ENCODE measurements around the gene CKS1B.

CKS1B gene

GRCh38 chr1:154974102-154974807 lies at the start of gene CKS1B:
Gene CKS1B, plus strand, starts transcription at chr1:154974681. Its CDS starts 65 bp downstream, at chr1:154974746.
- peaks cover 0 to 7% of the 10 kb centered on the region in 2 donors for H3K36me3 ChIP-seq (ENCODE audit: control insufficient read depth in 2 of 2, insufficient read depth in 2 of 2, low read length in 2 of 2)
- peak within 1 kb of the TSS; percentile 92 to 99 for H3K9ac ChIP-seq (ENCODE audit: low read length in 2 of 2)
- H3K4me3 ChIP-seq (ENCODE audit: low read length in 2 of 2), result peak within 1 kb of the TSS; percentile 78 to 86
- H3K9me3 ChIP-seq (ENCODE audit: control insufficient read depth in 2 of 2, low read length in 2 of 2), result no peaks in the 10 kb centered on the region
- peaks cover 51% of the 10 kb centered on the region for H3K4me1 ChIP-seq (ENCODE audit: control insufficient read depth, insufficient read depth, low read length)
- H3K27ac ChIP-seq (ENCODE audit: low read length), result peak within 1 kb of the TSS; percentile 99
- H3K27me3 ChIP-seq (ENCODE audit: control insufficient read depth in 1 of 2, insufficient read depth in 2 of 2, low read length in 2 of 2), result no peaks in the 10 kb centered on the region

GRCh38 chr1:154925335-154926170 lies 48.9 kb upstream of the CKS1B start:
- no peak overlapping the region for H3K9ac ChIP-seq (ENCODE audit: low read length in 2 of 2)
- H3K36me3 ChIP-seq (ENCODE audit: control insufficient read depth in 2 of 2, insufficient read depth in 2 of 2, low read length in 2 of 2), result peaks cover 51 to 56% of the 10 kb centered on the region in 2 donors
- no peaks in the 10 kb centered on the region for H3K27me3 ChIP-seq (ENCODE audit: control insufficient read depth in 1 of 2, insufficient read depth in 2 of 2, low read length in 2 of 2)
- H3K4me3 ChIP-seq (ENCODE audit: low read length in 2 of 2), result no peak overlapping the region
- no peak overlapping the region for H3K27ac ChIP-seq (ENCODE audit: low read length)
- no peaks in the 10 kb centered on the region for H3K4me1 ChIP-seq (ENCODE audit: control insufficient read depth, insufficient read depth, low read length)
- no peaks in the 10 kb centered on the region for H3K9me3 ChIP-seq (ENCODE audit: control insufficient read depth in 2 of 2, low read length in 2 of 2)

GRCh38 chr1:154926201-154926600 lies 48.3 kb upstream of the CKS1B start:
- Histone ChIP-seq H3K27ac (ENCODE audit: low read length) (no peak overlapping the region), H3K36me3 (ENCODE audit: control insufficient read depth in 2 of 2, insufficient read depth in 2 of 2, low read length in 2 of 2) (peaks cover 51 to 55% of the 10 kb centered on the region in 2 donors), H3K9ac (ENCODE audit: low read length in 2 of 2) (no peak overlapping the region), H3K9me3 (ENCODE audit: control insufficient read depth in 2 of 2, low read length in 2 of 2) (no peaks in the 10 kb centered on the region), H3K27me3 (ENCODE audit: control insufficient read depth in 1 of 2, insufficient read depth in 2 of 2, low read length in 2 of 2) (no peaks in the 10 kb centered on the region), H3K4me3 (ENCODE audit: low read length in 2 of 2) (no peak overlapping the region), H3K4me1 (ENCODE audit: control insufficient read depth, insufficient read depth, low read length) (no peaks in the 10 kb centered on the region)

GRCh38 chr1:154931940-154932487 lies 42.5 kb upstream of the CKS1B start:
- H3K9ac ChIP-seq (ENCODE audit: low read length in 2 of 2), result no peak overlapping the region
- peaks cover 16 to 24% of the 10 kb centered on the region in 2 donors for H3K36me3 ChIP-seq (ENCODE audit: control insufficient read depth in 2 of 2, insufficient read depth in 2 of 2, low read length in 2 of 2)
- no peaks in the 10 kb centered on the region for H3K27me3 ChIP-seq (ENCODE audit: control insufficient read depth in 1 of 2, insufficient read depth in 2 of 2, low read length in 2 of 2)
- no peak overlapping the region for H3K4me3 ChIP-seq (ENCODE audit: low read length in 2 of 2)
- no peak overlapping the region for H3K27ac ChIP-seq (ENCODE audit: low read length)
- H3K4me1 ChIP-seq (ENCODE audit: control insufficient read depth, insufficient read depth, low read length), result peaks cover 14% of the 10 kb centered on the region
- no peaks in the 10 kb centered on the region for H3K9me3 ChIP-seq (ENCODE audit: control insufficient read depth in 2 of 2, low read length in 2 of 2)

DNA sequence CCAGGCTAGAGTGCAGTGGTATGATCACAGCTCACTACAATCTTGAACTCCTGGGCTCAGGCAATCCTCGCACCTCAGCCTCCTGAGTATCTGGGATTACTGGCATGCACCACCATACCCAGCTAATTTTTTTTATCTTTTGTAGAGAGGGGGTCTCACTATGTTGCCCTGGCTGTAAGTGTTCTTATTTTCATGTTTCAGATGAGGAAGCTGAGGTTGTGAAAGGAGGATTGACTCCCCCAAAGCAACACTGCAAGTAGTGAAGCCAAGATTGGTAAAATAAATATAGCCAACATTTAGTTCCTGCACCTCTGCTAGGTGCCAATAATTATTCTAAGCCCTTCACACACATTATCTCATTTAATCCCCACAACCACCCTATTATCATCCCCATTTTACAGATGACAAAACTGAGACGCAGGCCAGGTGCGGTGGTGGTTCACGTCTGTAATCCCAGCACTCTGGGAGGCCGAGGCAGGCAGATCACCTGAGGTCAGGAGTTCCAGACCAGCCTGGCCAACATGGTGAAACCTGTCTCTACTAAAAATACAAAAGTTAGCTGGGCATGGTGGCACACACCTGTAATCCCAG lies 40.0 kb upstream of the CKS1B start:
- H3K27me3 ChIP-seq (ENCODE audit: control insufficient read depth in 1 of 2, insufficient read depth in 2 of 2, low read length in 2 of 2), result no peaks in the 10 kb centered on the region
- H3K9me3 ChIP-seq (ENCODE audit: control insufficient read depth in 2 of 2, low read length in 2 of 2), result no peaks in the 10 kb centered on the region
- no peak overlapping the region for H3K9ac ChIP-seq (ENCODE audit: low read length in 2 of 2)
- H3K4me3 ChIP-seq (ENCODE audit: low read length in 2 of 2), result no peak overlapping the region
- H3K27ac ChIP-seq (ENCODE audit: low read length), result no peak overlapping the region
- peaks cover 25% of the 10 kb centered on the region for H3K4me1 ChIP-seq (ENCODE audit: control insufficient read depth, insufficient read depth, low read length)
- H3K36me3 ChIP-seq (ENCODE audit: control insufficient read depth in 2 of 2, insufficient read depth in 2 of 2, low read length in 2 of 2), result peaks cover 4 to 10% of the 10 kb centered on the region in 2 donors

DNA sequence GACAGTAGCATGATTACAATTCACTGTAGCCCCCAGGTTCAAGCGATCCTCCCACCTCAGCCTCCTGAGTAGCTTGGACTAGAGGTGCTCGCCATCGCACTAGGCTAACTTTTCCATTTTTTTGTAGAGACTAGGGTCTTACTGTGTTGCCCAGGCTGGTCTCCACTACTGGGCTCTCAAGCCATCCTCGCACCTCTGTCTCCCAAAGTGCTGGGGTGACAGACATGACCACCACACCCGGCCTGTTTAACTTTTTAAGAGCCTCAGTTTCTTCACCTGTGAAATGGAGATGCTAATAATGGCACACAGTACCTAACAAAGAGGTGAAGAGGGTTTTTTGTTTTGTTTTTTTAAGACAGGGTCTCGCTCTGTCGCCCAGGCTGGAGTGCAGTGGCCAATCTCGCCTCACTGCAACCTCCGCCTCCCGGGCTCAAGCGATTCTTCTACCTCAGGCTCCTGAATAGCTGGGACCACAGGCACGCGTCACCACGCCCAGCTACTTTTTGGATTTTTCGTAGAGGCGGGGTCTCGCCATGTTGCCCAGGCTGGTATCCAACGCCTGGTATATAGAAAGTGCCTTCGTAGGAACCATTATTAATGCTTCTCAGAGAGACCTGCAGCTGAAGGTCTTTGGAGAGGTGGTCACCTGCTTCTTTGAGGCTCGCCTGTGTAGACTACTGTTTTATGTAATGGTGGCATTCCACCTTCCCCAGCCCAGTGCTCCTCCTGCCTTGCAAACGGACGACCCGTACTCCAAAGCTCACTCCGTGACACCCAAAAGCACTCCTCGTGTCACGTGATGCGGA lies 38.5 kb upstream of the CKS1B start:
- Histone ChIP-seq H3K27me3 (ENCODE audit: control insufficient read depth in 1 of 2, insufficient read depth in 2 of 2, low read length in 2 of 2) (no peaks in the 10 kb centered on the region), H3K4me1 (ENCODE audit: control insufficient read depth, insufficient read depth, low read length) (peaks cover 30% of the 10 kb centered on the region), H3K9me3 (ENCODE audit: control insufficient read depth in 2 of 2, low read length in 2 of 2) (no peaks in the 10 kb centered on the region), H3K36me3 (ENCODE audit: control insufficient read depth in 2 of 2, insufficient read depth in 2 of 2, low read length in 2 of 2) (peaks cover 0 to 6% of the 10 kb centered on the region in 2 donors), H3K4me3 (ENCODE audit: low read length in 2 of 2) (peak overlapping the region; percentile 93 to 98), H3K27ac (ENCODE audit: low read length) (peak overlapping the region; percentile 99), H3K9ac (ENCODE audit: low read length in 2 of 2) (peak overlapping the region; percentile 96 to 100)

GRCh38 chr1:154936555-154937084 lies 37.9 kb upstream of the CKS1B start, which contains the start of gene PMVK:
Gene PMVK, minus strand, starts transcription at chr1:154936719. Its CDS starts 34 bp downstream, at chr1:154936685.
- H3K4me1 ChIP-seq (ENCODE audit: control insufficient read depth, insufficient read depth, low read length), result peaks cover 30% of the 10 kb centered on the region
- H3K27me3 ChIP-seq (ENCODE audit: control insufficient read depth in 1 of 2, insufficient read depth in 2 of 2, low read length in 2 of 2), result no peaks in the 10 kb centered on the region
- peaks cover 0 to 4% of the 10 kb centered on the region in 2 donors for H3K36me3 ChIP-seq (ENCODE audit: control insufficient read depth in 2 of 2, insufficient read depth in 2 of 2, low read length in 2 of 2)
- peak within 1 kb of the TSS; percentile 99 for H3K27ac ChIP-seq (ENCODE audit: low read length)
- no peaks in the 10 kb centered on the region for H3K9me3 ChIP-seq (ENCODE audit: control insufficient read depth in 2 of 2, low read length in 2 of 2)
- H3K9ac ChIP-seq (ENCODE audit: low read length in 2 of 2), result peak within 1 kb of the TSS; percentile 96 to 100
- peak within 1 kb of the TSS; percentile 93 to 98 for H3K4me3 ChIP-seq (ENCODE audit: low read length in 2 of 2)

GRCh38 chr1:154937085-154937987 lies 37.1 kb upstream of the CKS1B start:
- H3K27ac ChIP-seq (ENCODE audit: low read length), result peak overlapping the region; percentile 99
- no peaks in the 10 kb centered on the region for H3K27me3 ChIP-seq (ENCODE audit: control insufficient read depth in 1 of 2, insufficient read depth in 2 of 2, low read length in 2 of 2)
- peaks cover 36% of the 10 kb centered on the region for H3K4me1 ChIP-seq (ENCODE audit: control insufficient read depth, insufficient read depth, low read length)
- peak overlapping the region; percentile 93 to 98 for H3K4me3 ChIP-seq (ENCODE audit: low read length in 2 of 2)
- peak overlapping the region; percentile 96 to 100 for H3K9ac ChIP-seq (ENCODE audit: low read length in 2 of 2)
- H3K36me3 ChIP-seq (ENCODE audit: control insufficient read depth in 2 of 2, insufficient read depth in 2 of 2, low read length in 2 of 2), result no peaks in the 10 kb centered on the region
- H3K9me3 ChIP-seq (ENCODE audit: control insufficient read depth in 2 of 2, low read length in 2 of 2), result no peaks in the 10 kb centered on the region

DNA sequence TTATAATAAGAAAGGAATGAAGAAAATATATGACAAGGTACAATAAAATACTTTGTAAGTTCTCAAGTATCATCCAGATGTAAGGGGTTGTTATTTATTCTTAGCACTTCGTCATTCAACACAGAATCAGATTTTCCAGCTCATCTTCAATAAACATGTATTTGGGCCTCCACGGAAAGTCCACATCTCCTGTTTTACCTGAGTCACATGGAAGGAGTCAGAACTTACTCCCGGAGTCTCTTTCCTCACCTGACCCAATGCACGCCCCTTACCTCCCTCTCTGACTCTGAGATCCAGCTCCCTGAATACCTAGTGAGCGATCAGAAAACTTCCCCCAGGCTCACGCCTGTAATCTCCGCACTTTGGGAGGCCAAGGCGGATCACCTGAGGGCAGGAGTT lies 36.5 kb upstream of the CKS1B start:
- Histone ChIP-seq H3K27ac (ENCODE audit: low read length) (peak overlapping the region; percentile 99), H3K4me1 (ENCODE audit: control insufficient read depth, insufficient read depth, low read length) (peaks cover 36% of the 10 kb centered on the region), H3K36me3 (ENCODE audit: control insufficient read depth in 2 of 2, insufficient read depth in 2 of 2, low read length in 2 of 2) (no peaks in the 10 kb centered on the region), H3K4me3 (ENCODE audit: low read length in 2 of 2) (peak overlapping the region; percentile 93 to 98), H3K9me3 (ENCODE audit: control insufficient read depth in 2 of 2, low read length in 2 of 2) (no peaks in the 10 kb centered on the region), H3K9ac (ENCODE audit: low read length in 2 of 2) (peak overlapping the region; percentile 96 to 100), H3K27me3 (ENCODE audit: control insufficient read depth in 1 of 2, insufficient read depth in 2 of 2, low read length in 2 of 2) (no peaks in the 10 kb centered on the region)

Measured in stomach smooth muscle (tissue), 2 donors.